ENCODE data around the gene GGT1. TPM values are rescaled to one million over a fixed set of nuclear protein-coding genes. Genes with fewer than 3 reads are reported as not detected.

Gene GGT1
- total RNA-seq, 1 donor from 2014 or later: 0.52 TPM

GRCh38 chr22:24566899-24567511 is 36.0 kb upstream of the GGT1 start:
- H3K27me3 ChIP-seq (ENCODE audit: control insufficient read depth in 3 of 3, insufficient read depth in 3 of 3, low read length in 3 of 3): no peaks in the 10 kb centered on the region
- H3K9me3 ChIP-seq (ENCODE audit: control insufficient read depth in 3 of 3, low read length in 3 of 3): no peaks in the 10 kb centered on the region
- H3K36me3 ChIP-seq (ENCODE audit: control insufficient read depth in 3 of 3, insufficient read depth in 3 of 3, low read length in 3 of 3): peaks cover 23 to 34% (median 25%) of the 10 kb centered on the region in 3 donors
- H3K4me1 ChIP-seq (ENCODE audit: control insufficient read depth in 3 of 3, insufficient read depth in 3 of 3, low read length in 3 of 3): peaks cover 36 to 47% (median 47%) of the 10 kb centered on the region in 3 donors
- H3K27ac ChIP-seq (ENCODE audit: low read depth, low read length): no peak overlapping the region
- H3K9ac ChIP-seq (ENCODE audit: low read depth in 1 of 3, low read length in 3 of 3): no peak overlapping the region
- no peak overlapping the region for H3K4me3 ChIP-seq (ENCODE audit: low read length in 3 of 3)

- no peaks in the 10 kb centered on the region for H3K9me3 ChIP-seq (ENCODE audit: control insufficient read depth in 3 of 3, low read length in 3 of 3)
- no peak overlapping the region for H3K27ac ChIP-seq (ENCODE audit: low read depth, low read length)
- peaks cover 34 to 44% (median 44%) of the 10 kb centered on the region in 3 donors for H3K4me1 ChIP-seq (ENCODE audit: control insufficient read depth in 3 of 3, insufficient read depth in 3 of 3, low read length in 3 of 3)
- H3K36me3 ChIP-seq (ENCODE audit: control insufficient read depth in 3 of 3, insufficient read depth in 3 of 3, low read length in 3 of 3): peaks cover 26 to 38% (median 32%) of the 10 kb centered on the region in 3 donors
- H3K27me3 ChIP-seq (ENCODE audit: control insufficient read depth in 3 of 3, insufficient read depth in 3 of 3, low read length in 3 of 3): no peaks in the 10 kb centered on the region
- no peak overlapping the region for H3K4me3 ChIP-seq (ENCODE audit: low read length in 3 of 3)
- no peak overlapping the region for H3K9ac ChIP-seq (ENCODE audit: low read depth in 1 of 3, low read length in 3 of 3)
These were observed 35.3 kb upstream of the GGT1 start for GRCh38 chr22:24567668-24568067.

GRCh38 chr22:24571266-24571665 is 31.7 kb upstream of the GGT1 start:
- Histone ChIP-seq H3K27ac (ENCODE audit: low read depth, low read length) (no peak overlapping the region), H3K4me1 (ENCODE audit: control insufficient read depth in 3 of 3, insufficient read depth in 3 of 3, low read length in 3 of 3) (peaks cover 9 to 15% (median 10%) of the 10 kb centered on the region in 3 donors), H3K36me3 (ENCODE audit: control insufficient read depth in 3 of 3, insufficient read depth in 3 of 3, low read length in 3 of 3) (peaks cover 34 to 57% (median 42%) of the 10 kb centered on the region in 3 donors), H3K9me3 (ENCODE audit: control insufficient read depth in 3 of 3, low read length in 3 of 3) (no peaks in the 10 kb centered on the region), H3K4me3 (ENCODE audit: low read length in 3 of 3) (no peak overlapping the region), H3K27me3 (ENCODE audit: control insufficient read depth in 3 of 3, insufficient read depth in 3 of 3, low read length in 3 of 3) (no peaks in the 10 kb centered on the region), H3K9ac (ENCODE audit: low read depth in 1 of 3, low read length in 3 of 3) (no peak overlapping the region)

GRCh38 chr22:24576778-24577177 is 26.2 kb upstream of the GGT1 start:
- Histone ChIP-seq H3K27me3 (ENCODE audit: control insufficient read depth in 3 of 3, insufficient read depth in 3 of 3, low read length in 3 of 3) (no peaks in the 10 kb centered on the region), H3K4me3 (ENCODE audit: low read length in 3 of 3) (no peak overlapping the region), H3K9ac (ENCODE audit: low read depth in 1 of 3, low read length in 3 of 3) (no peak overlapping the region), H3K27ac (ENCODE audit: low read depth, low read length) (no peak overlapping the region), H3K9me3 (ENCODE audit: control insufficient read depth in 3 of 3, low read length in 3 of 3) (no peaks in the 10 kb centered on the region), H3K36me3 (ENCODE audit: control insufficient read depth in 3 of 3, insufficient read depth in 3 of 3, low read length in 3 of 3) (peaks cover 12 to 30% (median 19%) of the 10 kb centered on the region in 3 donors), H3K4me1 (ENCODE audit: control insufficient read depth in 3 of 3, insufficient read depth in 3 of 3, low read length in 3 of 3) (no peaks in the 10 kb centered on the region)

GRCh38 chr22:24578355-24579257 is 24.4 kb upstream of the GGT1 start:
- Histone ChIP-seq H3K27ac (ENCODE audit: low read depth, low read length) (no peak overlapping the region), H3K36me3 (ENCODE audit: control insufficient read depth in 3 of 3, insufficient read depth in 3 of 3, low read length in 3 of 3) (peaks cover 1 to 12% (median 2%) of the 10 kb centered on the region in 3 donors), H3K9ac (ENCODE audit: low read depth in 1 of 3, low read length in 3 of 3) (no peak overlapping the region), H3K4me3 (ENCODE audit: low read length in 3 of 3) (no peak overlapping the region), H3K27me3 (ENCODE audit: control insufficient read depth in 3 of 3, insufficient read depth in 3 of 3, low read length in 3 of 3) (no peaks in the 10 kb centered on the region), H3K4me1 (ENCODE audit: control insufficient read depth in 3 of 3, insufficient read depth in 3 of 3, low read length in 3 of 3) (peaks cover 0 to 7% (median 5%) of the 10 kb centered on the region in 3 donors), H3K9me3 (ENCODE audit: control insufficient read depth in 3 of 3, low read length in 3 of 3) (no peaks in the 10 kb centered on the region)

GRCh38 chr22:24579258-24579601 is 23.8 kb upstream of the GGT1 start:
- Histone ChIP-seq H3K4me3 (ENCODE audit: low read length in 3 of 3) (no peak overlapping the region), H3K4me1 (ENCODE audit: control insufficient read depth in 3 of 3, insufficient read depth in 3 of 3, low read length in 3 of 3) (peaks cover 0 to 12% (median 11%) of the 10 kb centered on the region in 3 donors), H3K27me3 (ENCODE audit: control insufficient read depth in 3 of 3, insufficient read depth in 3 of 3, low read length in 3 of 3) (no peaks in the 10 kb centered on the region), H3K27ac (ENCODE audit: low read depth, low read length) (no peak overlapping the region), H3K9me3 (ENCODE audit: control insufficient read depth in 3 of 3, low read length in 3 of 3) (no peaks in the 10 kb centered on the region), H3K36me3 (ENCODE audit: control insufficient read depth in 3 of 3, insufficient read depth in 3 of 3, low read length in 3 of 3) (peaks cover 0 to 8% (median 2%) of the 10 kb centered on the region in 3 donors), H3K9ac (ENCODE audit: low read depth in 1 of 3, low read length in 3 of 3) (no peak overlapping the region)

- Histone ChIP-seq H3K36me3 (ENCODE audit: control insufficient read depth in 3 of 3, insufficient read depth in 3 of 3, low read length in 3 of 3) (peaks cover 0 to 2% (median 2%) of the 10 kb centered on the region in 3 donors), H3K9ac (ENCODE audit: low read depth in 1 of 3, low read length in 3 of 3) (no peak overlapping the region), H3K9me3 (ENCODE audit: control insufficient read depth in 3 of 3, low read length in 3 of 3) (no peaks in the 10 kb centered on the region), H3K27ac (ENCODE audit: low read depth, low read length) (no peak overlapping the region), H3K4me3 (ENCODE audit: low read length in 3 of 3) (no peak overlapping the region), H3K27me3 (ENCODE audit: control insufficient read depth in 3 of 3, insufficient read depth in 3 of 3, low read length in 3 of 3) (no peaks in the 10 kb centered on the region), H3K4me1 (ENCODE audit: control insufficient read depth in 3 of 3, insufficient read depth in 3 of 3, low read length in 3 of 3) (peaks cover 0 to 13% (median 12%) of the 10 kb centered on the region in 3 donors)
These were observed 22.7 kb upstream of the GGT1 start for GRCh38 chr22:24580276-24580675.

- H3K4me3 ChIP-seq (ENCODE audit: low read length in 3 of 3): no peak overlapping the region
- no peaks in the 10 kb centered on the region for H3K27me3 ChIP-seq (ENCODE audit: control insufficient read depth in 3 of 3, insufficient read depth in 3 of 3, low read length in 3 of 3)
- H3K27ac ChIP-seq (ENCODE audit: low read depth, low read length): no peak overlapping the region
- H3K4me1 ChIP-seq (ENCODE audit: control insufficient read depth in 3 of 3, insufficient read depth in 3 of 3, low read length in 3 of 3): peaks cover 0 to 13% (median 12%) of the 10 kb centered on the region in 3 donors
- no peak overlapping the region for H3K9ac ChIP-seq (ENCODE audit: low read depth in 1 of 3, low read length in 3 of 3)
- H3K36me3 ChIP-seq (ENCODE audit: control insufficient read depth in 3 of 3, insufficient read depth in 3 of 3, low read length in 3 of 3): peaks cover 3 to 5% (median 4%) of the 10 kb centered on the region in 3 donors
- H3K9me3 ChIP-seq (ENCODE audit: control insufficient read depth in 3 of 3, low read length in 3 of 3): no peaks in the 10 kb centered on the region
These were observed 20.8 kb upstream of the GGT1 start for GRCh38 chr22:24582056-24582814.

GRCh38 chr22:24583221-24584165 is 19.5 kb upstream of the GGT1 start:
- Histone ChIP-seq H3K36me3 (ENCODE audit: control insufficient read depth in 3 of 3, insufficient read depth in 3 of 3, low read length in 3 of 3) (peaks cover 11 to 12% (median 12%) of the 10 kb centered on the region in 3 donors), H3K9me3 (ENCODE audit: control insufficient read depth in 3 of 3, low read length in 3 of 3) (no peaks in the 10 kb centered on the region), H3K4me3 (ENCODE audit: low read length in 3 of 3) (no peak overlapping the region), H3K4me1 (ENCODE audit: control insufficient read depth in 3 of 3, insufficient read depth in 3 of 3, low read length in 3 of 3) (peaks cover 0 to 13% (median 12%) of the 10 kb centered on the region in 3 donors), H3K9ac (ENCODE audit: low read depth in 1 of 3, low read length in 3 of 3) (peak overlapping the region in 1 of 3 donors; percentile 62), H3K27me3 (ENCODE audit: control insufficient read depth in 3 of 3, insufficient read depth in 3 of 3, low read length in 3 of 3) (no peaks in the 10 kb centered on the region), H3K27ac (ENCODE audit: low read depth, low read length) (no peak overlapping the region)

Measured in skeletal muscle tissue (tissue), 4 donors.